ENCODE results near the gene TMEM209. TPM values are rescaled to one million over a fixed set of nuclear protein-coding genes. Genes with fewer than 3 reads are reported as not detected.
"Not testable (repeated sequence)": the region's sequence is repeated elsewhere in the genome, so short reads cannot be mapped to it uniquely, and the experiment has no call there.

Gene TMEM209
- total RNA-seq, 2 donors from 2014 or later: 18.6 to 21.8 TPM

DNA sequence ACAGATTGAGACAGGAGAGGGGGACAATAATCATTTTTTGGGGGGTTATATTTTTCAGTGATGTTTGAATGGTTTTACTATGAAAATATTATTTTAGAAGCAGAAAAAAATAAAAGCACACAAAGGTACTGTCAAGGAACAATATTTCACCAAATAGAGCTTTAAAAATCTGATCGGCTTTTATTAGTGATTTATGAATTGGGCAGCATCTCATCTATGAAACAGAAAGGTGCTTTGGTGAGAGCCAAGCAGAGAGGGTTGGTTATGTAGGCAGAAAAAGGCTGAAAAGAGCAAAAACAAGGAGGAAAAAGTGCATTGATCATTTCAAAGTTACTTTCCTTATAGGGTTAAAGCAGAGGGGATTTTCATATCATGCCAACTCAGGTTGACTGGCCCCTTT lies 35.0 kb upstream of the TMEM209 start:
- no peaks in the 10 kb centered on the region for H3K9me3 ChIP-seq
- H3K4me1 ChIP-seq: no peaks in the 10 kb centered on the region
- no peaks in the 10 kb centered on the region for H3K27me3 ChIP-seq
- intact Hi-C loops (cut with DNase I): loop anchor here (5.0 kb wide), 1 partner anchor 322 kb away; no protein-coding TSS in a partner anchor
- no peak overlapping the region for H3K9ac ChIP-seq (ENCODE audit: low read depth in 2 of 2, low read length in 2 of 2)
- no peak overlapping the region for H3K27ac ChIP-seq
- no peak for TF ChIP-seq CTCF (IDR thresholded peaks at IDR 0.05)
- no peak overlapping the region for H3K4me3 ChIP-seq
- DNase-seq: no peak
- no peaks in the 10 kb centered on the region for H3K36me3 ChIP-seq

- intact Hi-C loops (cut with DNase I); H3K4me3 ChIP-seq; H3K9ac ChIP-seq (ENCODE audit: low read depth in 2 of 2, low read length in 2 of 2); H3K27me3 ChIP-seq; DNase-seq; H3K9me3 ChIP-seq; H3K36me3 ChIP-seq; H3K27ac ChIP-seq; H3K4me1 ChIP-seq: not testable (repeated sequence)
These were observed 31.2 kb upstream of the TMEM209 start for GRCh38 chr7:130236361-130236760.

- intact Hi-C loops (cut with DNase I): no loop called here
- Histone ChIP-seq H3K4me3 (no peak overlapping the region), H3K9ac (ENCODE audit: low read depth in 2 of 2, low read length in 2 of 2) (no peak overlapping the region), H3K36me3 (no peaks in the 10 kb centered on the region), H3K4me1 (no peaks in the 10 kb centered on the region), H3K9me3 (no peaks in the 10 kb centered on the region), H3K27ac (no peak overlapping the region), H3K27me3 (no peaks in the 10 kb centered on the region)
- no peak for TF ChIP-seq CTCF (IDR thresholded peaks at IDR 0.05)
- DNase-seq: no peak
These were observed 28.9 kb upstream of the TMEM209 start for GRCh38 chr7:130234078-130234477.

DNA sequence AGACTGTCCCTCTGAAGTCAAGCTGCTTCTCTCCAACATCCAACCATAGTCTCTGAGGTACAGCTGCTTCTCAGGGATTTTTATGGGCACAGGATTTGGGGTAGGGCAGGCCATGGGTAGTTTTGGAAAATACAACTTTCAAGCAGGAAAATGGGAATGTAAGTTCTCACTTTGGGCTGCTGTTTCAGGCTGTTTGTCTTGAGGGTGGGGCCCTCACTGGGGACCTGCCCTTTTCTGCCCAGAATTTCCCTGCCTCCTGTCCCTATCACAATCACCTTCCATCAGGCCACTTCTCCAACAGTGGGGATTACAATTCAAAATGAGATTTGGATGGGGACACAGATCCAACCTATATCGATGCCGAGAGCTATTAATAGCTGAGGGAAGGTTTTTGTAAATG lies 27.0 kb upstream of the TMEM209 start:
- Histone ChIP-seq H3K27ac (no peak overlapping the region), H3K4me1 (no peaks in the 10 kb centered on the region), H3K4me3 (no peak overlapping the region), H3K9ac (ENCODE audit: low read depth in 2 of 2, low read length in 2 of 2) (no peak overlapping the region), H3K27me3 (no peaks in the 10 kb centered on the region), H3K36me3 (no peaks in the 10 kb centered on the region), H3K9me3 (no peaks in the 10 kb centered on the region)
- intact Hi-C loops (cut with DNase I): no loop called here
- TF ChIP-seq CTCF (IDR thresholded peaks at IDR 0.05): no peak
- no peak for DNase-seq

- H3K27me3 ChIP-seq: no peaks in the 10 kb centered on the region
- no peak overlapping the region for H3K9ac ChIP-seq (ENCODE audit: low read depth in 2 of 2, low read length in 2 of 2)
- H3K4me3 ChIP-seq: no peak overlapping the region
- intact Hi-C loops (cut with DNase I): no loop called here
- H3K27ac ChIP-seq: no peak overlapping the region
- no peak for TF ChIP-seq CTCF (IDR thresholded peaks at IDR 0.05)
- H3K9me3 ChIP-seq: no peaks in the 10 kb centered on the region
- H3K36me3 ChIP-seq: no peaks in the 10 kb centered on the region
- no peaks in the 10 kb centered on the region for H3K4me1 ChIP-seq
- DNase-seq: no peak
These were observed 26.6 kb upstream of the TMEM209 start for GRCh38 chr7:130231792-130232191.

- H3K27me3 ChIP-seq; H3K4me1 ChIP-seq; H3K9ac ChIP-seq (ENCODE audit: low read depth in 2 of 2, low read length in 2 of 2); H3K36me3 ChIP-seq; H3K9me3 ChIP-seq; H3K4me3 ChIP-seq; intact Hi-C loops (cut with DNase I); H3K27ac ChIP-seq; DNase-seq: not testable (repeated sequence)
These were observed 24.8 kb upstream of the TMEM209 start for GRCh38 chr7:130229981-130230380.

Measured in colonic mucosa (tissue), 4 donors.